ENCODE results near the gene RSU1.

The RSU1 gene

DNA sequence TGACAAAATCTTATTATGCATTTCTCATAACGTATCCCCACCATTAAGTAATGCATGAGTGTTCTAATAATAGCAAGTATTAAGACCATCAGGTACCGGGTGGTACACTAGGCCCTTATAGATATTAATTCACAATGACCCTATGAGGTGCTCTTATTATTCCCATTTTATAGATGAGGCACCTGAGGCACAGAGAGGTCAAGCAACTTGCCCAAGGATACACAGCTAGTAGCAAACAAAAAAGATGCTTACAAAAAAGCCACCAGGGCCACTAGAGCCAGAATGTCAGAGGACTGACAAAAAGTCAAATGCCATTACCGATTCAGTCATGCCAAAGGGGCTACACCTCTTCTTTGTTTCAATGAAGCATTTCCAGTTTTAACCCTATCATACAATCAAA is 5.9 kb downstream of the RSU1 start:
- WGBS (ENCODE audit: insufficient coverage, insufficient read length): no CpG with 5 or more reads among the region's 3 CpGs

GRCh38 chr10:16809074-16809718 is 8.0 kb downstream of the RSU1 start:
- Histone ChIP-seq H3K27me3 (ENCODE audit: control insufficient read depth, insufficient read depth, low read length) (no peaks in the 10 kb centered on the region), H3K27ac (ENCODE audit: low read length) (no peak overlapping the region), H3K9me3 (ENCODE audit: control insufficient read depth, insufficient read depth, low read length) (no peaks in the 10 kb centered on the region), H3K4me3 (ENCODE audit: low read length) (no peak overlapping the region), H3K36me3 (ENCODE audit: control insufficient read depth, insufficient read depth, low read length) (no peaks in the 10 kb centered on the region), H3K4me1 (ENCODE audit: control insufficient read depth, insufficient read depth, low read length) (no peaks in the 10 kb centered on the region)
- no CpG with 5 or more reads among the region's 6 CpGs for WGBS (ENCODE audit: insufficient coverage, insufficient read length)
- peak; percentile 58 for DNase-seq (ENCODE audit: low read depth, low spot score)

More for the DNA sequence above, 5.9 kb downstream of the RSU1 start:
- no peak overlapping the region for H3K4me3 ChIP-seq (ENCODE audit: low read length)
- H3K27me3 ChIP-seq (ENCODE audit: control insufficient read depth, insufficient read depth, low read length): no peaks in the 10 kb centered on the region
- DNase-seq (ENCODE audit: low read depth, low spot score): no peak
- H3K9me3 ChIP-seq (ENCODE audit: control insufficient read depth, insufficient read depth, low read length): no peaks in the 10 kb centered on the region
- H3K4me1 ChIP-seq (ENCODE audit: control insufficient read depth, insufficient read depth, low read length): no peaks in the 10 kb centered on the region
- no peak overlapping the region for H3K27ac ChIP-seq (ENCODE audit: low read length)
- H3K36me3 ChIP-seq (ENCODE audit: control insufficient read depth, insufficient read depth, low read length): no peaks in the 10 kb centered on the region

DNA sequence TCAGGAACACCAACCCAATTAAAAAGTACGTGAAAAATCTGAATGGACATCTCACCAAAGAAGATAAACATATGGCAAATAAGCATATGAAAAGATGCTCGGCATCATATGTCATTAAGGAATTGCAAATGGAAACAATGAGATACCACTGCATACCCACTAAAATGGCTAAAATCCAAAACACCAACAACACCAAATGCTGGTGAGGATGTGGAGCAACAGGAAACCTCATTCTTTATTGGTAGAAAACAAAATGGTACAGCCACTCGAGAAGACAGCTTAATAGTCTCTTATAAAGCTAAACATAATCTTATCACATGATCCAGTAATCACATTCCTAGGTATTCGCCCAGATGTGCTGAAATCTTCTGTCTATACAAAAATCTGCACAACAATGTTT is 13.1 kb downstream of the RSU1 start:
- Histone ChIP-seq H3K27me3 (ENCODE audit: control insufficient read depth, insufficient read depth, low read length) (no peaks in the 10 kb centered on the region), H3K9me3 (ENCODE audit: control insufficient read depth, insufficient read depth, low read length) (no peaks in the 10 kb centered on the region), H3K36me3 (ENCODE audit: control insufficient read depth, insufficient read depth, low read length) (no peaks in the 10 kb centered on the region), H3K4me1 (ENCODE audit: control insufficient read depth, insufficient read depth, low read length) (no peaks in the 10 kb centered on the region), H3K4me3 (ENCODE audit: low read length) (no peak overlapping the region), H3K27ac (ENCODE audit: low read length) (no peak overlapping the region)
- no peak for DNase-seq (ENCODE audit: low read depth, low spot score)
- WGBS (ENCODE audit: insufficient coverage, insufficient read length): no CpG with 5 or more reads among the region's 4 CpGs

- WGBS (ENCODE audit: insufficient coverage, insufficient read length): no CpG with 5 or more reads among the region's 2 CpGs
- no peak overlapping the region for H3K4me3 ChIP-seq (ENCODE audit: low read length)
- no peak for DNase-seq (ENCODE audit: low read depth, low spot score)
- H3K27ac ChIP-seq (ENCODE audit: low read length): no peak overlapping the region
- no peaks in the 10 kb centered on the region for H3K4me1 ChIP-seq (ENCODE audit: control insufficient read depth, insufficient read depth, low read length)
- no peaks in the 10 kb centered on the region for H3K36me3 ChIP-seq (ENCODE audit: control insufficient read depth, insufficient read depth, low read length)
- no peaks in the 10 kb centered on the region for H3K27me3 ChIP-seq (ENCODE audit: control insufficient read depth, insufficient read depth, low read length)
- H3K9me3 ChIP-seq (ENCODE audit: control insufficient read depth, insufficient read depth, low read length): no peaks in the 10 kb centered on the region
Measured at GRCh38 chr10:16803464-16803863, 13.8 kb downstream of the RSU1 start.

GRCh38 chr10:16799621-16800020 is 17.6 kb downstream of the RSU1 start:
- no peaks in the 10 kb centered on the region for H3K36me3 ChIP-seq (ENCODE audit: control insufficient read depth, insufficient read depth, low read length)
- no peaks in the 10 kb centered on the region for H3K9me3 ChIP-seq (ENCODE audit: control insufficient read depth, insufficient read depth, low read length)
- H3K27ac ChIP-seq (ENCODE audit: low read length): no peak overlapping the region
- no peak overlapping the region for H3K4me3 ChIP-seq (ENCODE audit: low read length)
- H3K4me1 ChIP-seq (ENCODE audit: control insufficient read depth, insufficient read depth, low read length): no peaks in the 10 kb centered on the region
- no CpG with 5 or more reads among the region's 8 CpGs for WGBS (ENCODE audit: insufficient coverage, insufficient read length)
- no peak for DNase-seq (ENCODE audit: low read depth, low spot score)
- no peaks in the 10 kb centered on the region for H3K27me3 ChIP-seq (ENCODE audit: control insufficient read depth, insufficient read depth, low read length)

GRCh38 chr10:16798571-16798970 is 18.7 kb downstream of the RSU1 start:
- WGBS (ENCODE audit: insufficient coverage, insufficient read length): no CpG with 5 or more reads among the region's 5 CpGs
- Histone ChIP-seq H3K36me3 (ENCODE audit: control insufficient read depth, insufficient read depth, low read length) (no peaks in the 10 kb centered on the region), H3K9me3 (ENCODE audit: control insufficient read depth, insufficient read depth, low read length) (no peaks in the 10 kb centered on the region), H3K27ac (ENCODE audit: low read length) (no peak overlapping the region), H3K27me3 (ENCODE audit: control insufficient read depth, insufficient read depth, low read length) (no peaks in the 10 kb centered on the region), H3K4me1 (ENCODE audit: control insufficient read depth, insufficient read depth, low read length) (no peaks in the 10 kb centered on the region), H3K4me3 (ENCODE audit: low read length) (no peak overlapping the region)
- DNase-seq (ENCODE audit: low read depth, low spot score): no peak

GRCh38 chr10:16795410-16796073 is 21.7 kb downstream of the RSU1 start:
- Histone ChIP-seq H3K9me3 (ENCODE audit: control insufficient read depth, insufficient read depth, low read length) (no peaks in the 10 kb centered on the region), H3K4me1 (ENCODE audit: control insufficient read depth, insufficient read depth, low read length) (no peaks in the 10 kb centered on the region), H3K27me3 (ENCODE audit: control insufficient read depth, insufficient read depth, low read length) (no peaks in the 10 kb centered on the region), H3K27ac (ENCODE audit: low read length) (no peak overlapping the region), H3K36me3 (ENCODE audit: control insufficient read depth, insufficient read depth, low read length) (no peaks in the 10 kb centered on the region), H3K4me3 (ENCODE audit: low read length) (no peak overlapping the region)
- no peak for DNase-seq (ENCODE audit: low read depth, low spot score)
- WGBS (ENCODE audit: insufficient coverage, insufficient read length): no CpG with 5 or more reads among the region's 9 CpGs

GRCh38 chr10:16794005-16794404 is 23.2 kb downstream of the RSU1 start:
- H3K4me3 ChIP-seq (ENCODE audit: low read length): no peak overlapping the region
- H3K27ac ChIP-seq (ENCODE audit: low read length): no peak overlapping the region
- no peaks in the 10 kb centered on the region for H3K9me3 ChIP-seq (ENCODE audit: control insufficient read depth, insufficient read depth, low read length)
- H3K4me1 ChIP-seq (ENCODE audit: control insufficient read depth, insufficient read depth, low read length): no peaks in the 10 kb centered on the region
- H3K36me3 ChIP-seq (ENCODE audit: control insufficient read depth, insufficient read depth, low read length): no peaks in the 10 kb centered on the region
- WGBS (ENCODE audit: insufficient coverage, insufficient read length): no CpG with 5 or more reads among the region's 1 CpG
- DNase-seq (ENCODE audit: low read depth, low spot score): no peak
- H3K27me3 ChIP-seq (ENCODE audit: control insufficient read depth, insufficient read depth, low read length): no peaks in the 10 kb centered on the region

DNA sequence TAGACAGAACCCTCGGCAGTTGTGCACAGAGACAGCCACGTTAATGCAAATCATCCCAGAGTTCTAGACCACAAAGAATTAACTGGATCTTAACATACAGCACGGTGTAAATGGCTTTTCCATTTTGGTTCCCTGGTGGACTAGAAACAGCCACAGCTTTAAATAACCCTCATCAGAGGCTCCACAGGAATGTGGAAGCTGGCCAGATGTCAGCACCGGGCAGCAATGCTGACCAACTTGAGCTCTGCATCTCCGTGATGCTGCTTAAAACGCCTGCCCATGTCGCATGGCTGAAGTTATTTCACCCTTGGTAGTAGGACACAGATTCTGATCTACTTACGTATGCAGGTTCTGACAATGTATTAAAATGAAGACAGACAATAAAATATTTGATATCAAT is 24.5 kb downstream of the RSU1 start:
- no CpG with 5 or more reads among the region's 8 CpGs for WGBS (ENCODE audit: insufficient coverage, insufficient read length)
- H3K36me3 ChIP-seq (ENCODE audit: control insufficient read depth, insufficient read depth, low read length): no peaks in the 10 kb centered on the region
- H3K27ac ChIP-seq (ENCODE audit: low read length): no peak overlapping the region
- H3K4me1 ChIP-seq (ENCODE audit: control insufficient read depth, insufficient read depth, low read length): no peaks in the 10 kb centered on the region
- no peaks in the 10 kb centered on the region for H3K27me3 ChIP-seq (ENCODE audit: control insufficient read depth, insufficient read depth, low read length)
- H3K4me3 ChIP-seq (ENCODE audit: low read length): no peak overlapping the region
- H3K9me3 ChIP-seq (ENCODE audit: control insufficient read depth, insufficient read depth, low read length): no peaks in the 10 kb centered on the region
- no peak for DNase-seq (ENCODE audit: low read depth, low spot score)

- Histone ChIP-seq H3K4me3 (ENCODE audit: low read length) (no peak overlapping the region), H3K27ac (ENCODE audit: low read length) (no peak overlapping the region), H3K27me3 (ENCODE audit: control insufficient read depth, insufficient read depth, low read length) (no peaks in the 10 kb centered on the region), H3K36me3 (ENCODE audit: control insufficient read depth, insufficient read depth, low read length) (no peaks in the 10 kb centered on the region), H3K9me3 (ENCODE audit: control insufficient read depth, insufficient read depth, low read length) (no peaks in the 10 kb centered on the region), H3K4me1 (ENCODE audit: control insufficient read depth, insufficient read depth, low read length) (no peaks in the 10 kb centered on the region)
- no CpG with 5 or more reads among the region's 4 CpGs for WGBS (ENCODE audit: insufficient coverage, insufficient read length)
- DNase-seq (ENCODE audit: low read depth, low spot score): no peak
Measured at GRCh38 chr10:16789765-16790164, 27.5 kb downstream of the RSU1 start.

DNA sequence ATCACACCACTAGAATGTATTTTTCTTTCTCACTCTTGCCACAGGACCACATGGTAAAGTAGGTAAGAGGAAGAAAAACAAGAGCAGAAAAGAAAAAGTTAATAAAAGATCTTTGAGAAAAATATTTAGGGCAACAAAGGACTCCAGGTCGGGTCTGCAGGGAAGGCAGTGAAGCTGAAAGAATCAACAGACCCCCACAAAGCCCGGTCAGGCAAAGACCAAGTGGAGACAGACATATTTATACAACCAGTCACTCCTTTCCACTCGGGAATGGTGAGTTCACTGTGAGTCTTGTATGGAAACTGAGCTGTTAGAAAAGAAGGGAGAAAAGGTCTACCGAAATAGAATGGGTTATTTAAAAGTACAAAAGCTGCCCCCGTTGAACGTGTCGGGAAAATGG is 28.0 kb downstream of the RSU1 start:
- H3K36me3 ChIP-seq (ENCODE audit: control insufficient read depth, insufficient read depth, low read length): no peaks in the 10 kb centered on the region
- H3K9me3 ChIP-seq (ENCODE audit: control insufficient read depth, insufficient read depth, low read length): no peaks in the 10 kb centered on the region
- no peak overlapping the region for H3K4me3 ChIP-seq (ENCODE audit: low read length)
- H3K4me1 ChIP-seq (ENCODE audit: control insufficient read depth, insufficient read depth, low read length): no peaks in the 10 kb centered on the region
- H3K27me3 ChIP-seq (ENCODE audit: control insufficient read depth, insufficient read depth, low read length): no peaks in the 10 kb centered on the region
- DNase-seq (ENCODE audit: low read depth, low spot score): no peak
- no peak overlapping the region for H3K27ac ChIP-seq (ENCODE audit: low read length)
- whole genome bisulfite sequencing (ENCODE audit: insufficient coverage, insufficient read length): no CpG with 5 or more reads among the region's 7 CpGs

Data from iPS DF 6.9 (cell line).